NB4 (cell line): Measurements from ENCODE around the gene HPS1.

ENCODE experiments used
- MYC ChIP-seq: IDR thresholded peaks from 2 replicates; pipeline ENCODE4 v1.6.1; 2011; ENCODE audit warnings: low read depth, low read length
- POLR2A ChIP-seq: IDR thresholded peaks from 2 replicates; pipeline ENCODE4 v1.6.1; 2011; ENCODE audit warnings: mild to moderate bottlenecking; ENCODE audit not compliant: insufficient read length; ENCODE audit errors: extremely low read depth
- TF ChIP-seq, protein P1 (sequence below): IDR thresholded peaks from one replicate; pipeline ENCODE4 v1.5.1; 2012; ENCODE audit warnings: low read depth, low read length
- TF ChIP-seq, protein P2 (sequence below): IDR thresholded peaks from 2 replicates; pipeline ENCODE4 v1.6.1; 2011; ENCODE audit warnings: low read depth, low read length

DNA sequence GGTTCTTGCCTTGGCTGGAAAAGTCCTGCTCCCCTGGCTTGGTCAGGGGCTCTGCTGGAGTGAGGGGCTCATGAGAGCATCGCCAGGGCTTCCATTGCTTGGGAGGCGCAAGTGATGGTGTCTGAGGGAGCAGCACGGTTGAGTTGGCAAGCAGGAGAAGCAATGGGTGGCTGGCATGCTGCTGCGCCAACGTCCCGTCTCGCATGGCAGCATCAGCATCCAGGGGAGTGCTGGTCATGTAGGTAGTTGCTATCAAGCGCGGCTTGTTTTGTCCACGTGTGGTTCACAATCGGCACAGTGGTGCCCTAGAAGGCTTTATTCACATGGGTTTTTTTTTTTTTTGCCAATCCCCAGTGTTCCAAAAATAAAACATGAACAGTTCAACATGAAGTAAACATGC lies 35.6 kb downstream of the HPS1 start:
- TF ChIP-seq, protein P1, sequence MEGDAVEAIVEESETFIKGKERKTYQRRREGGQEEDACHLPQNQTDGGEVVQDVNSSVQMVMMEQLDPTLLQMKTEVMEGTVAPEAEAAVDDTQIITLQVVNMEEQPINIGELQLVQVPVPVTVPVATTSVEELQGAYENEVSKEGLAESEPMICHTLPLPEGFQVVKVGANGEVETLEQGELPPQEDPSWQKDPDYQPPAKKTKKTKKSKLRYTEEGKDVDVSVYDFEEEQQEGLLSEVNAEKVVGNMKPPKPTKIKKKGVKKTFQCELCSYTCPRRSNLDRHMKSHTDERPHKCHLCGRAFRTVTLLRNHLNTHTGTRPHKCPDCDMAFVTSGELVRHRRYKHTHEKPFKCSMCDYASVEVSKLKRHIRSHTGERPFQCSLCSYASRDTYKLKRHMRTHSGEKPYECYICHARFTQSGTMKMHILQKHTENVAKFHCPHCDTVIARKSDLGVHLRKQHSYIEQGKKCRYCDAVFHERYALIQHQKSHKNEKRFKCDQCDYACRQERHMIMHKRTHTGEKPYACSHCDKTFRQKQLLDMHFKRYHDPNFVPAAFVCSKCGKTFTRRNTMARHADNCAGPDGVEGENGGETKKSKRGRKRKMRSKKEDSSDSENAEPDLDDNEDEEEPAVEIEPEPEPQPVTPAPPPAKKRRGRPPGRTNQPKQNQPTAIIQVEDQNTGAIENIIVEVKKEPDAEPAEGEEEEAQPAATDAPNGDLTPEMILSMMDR, result no peak
- TF ChIP-seq POLR2A (no peak), MYC (no peak)
- TF ChIP-seq, protein P2, sequence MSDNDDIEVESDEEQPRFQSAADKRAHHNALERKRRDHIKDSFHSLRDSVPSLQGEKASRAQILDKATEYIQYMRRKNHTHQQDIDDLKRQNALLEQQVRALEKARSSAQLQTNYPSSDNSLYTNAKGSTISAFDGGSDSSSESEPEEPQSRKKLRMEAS, result no peak
